Measurements from ENCODE around the gene PPP1R14D.

PPP1R14D gene

GRCh38 chr15:40790718-40791117 is 37.8 kb downstream of the PPP1R14D start:
- TF ChIP-seq EZH2phosphoT487 (conservative IDR thresholded peaks at IDR 0.05; ENCODE audit: low read length) = no peak
- TF ChIP-seq CTCF (IDR thresholded peaks at IDR 0.05; ENCODE audit: insufficient read depth, low read length, poor library complexity, severe bottlenecking) = no peak
- peaks cover 44% of the 10 kb centered on the region for H3K79me2 ChIP-seq (ENCODE audit: insufficient read depth, low read length)
- no peaks in the 10 kb centered on the region for H3K36me3 ChIP-seq (ENCODE audit: low read length)
- no peaks in the 10 kb centered on the region for H3K27me3 ChIP-seq (ENCODE audit: low read length)
- H3K4me2 ChIP-seq (ENCODE audit: low read depth, low read length, poor library complexity, severe bottlenecking) = no peak overlapping the region
- H2AFZ ChIP-seq (ENCODE audit: low read depth, low read length, severe bottlenecking) = no peak overlapping the region
- no peak overlapping the region for H3K4me3 ChIP-seq (ENCODE audit: insufficient read depth, low read length, poor library complexity, severe bottlenecking)
- H3K27ac ChIP-seq (ENCODE audit: low read depth, low read length) = no peak overlapping the region
- no peak overlapping the region for H3K9ac ChIP-seq (ENCODE audit: low read length)
- H4K20me1 ChIP-seq (ENCODE audit: low read depth, low read length) = no peaks in the 10 kb centered on the region
- H3F3A ChIP-seq (ENCODE audit: insufficient read depth) = no peaks in the 10 kb centered on the region
- no peaks in the 10 kb centered on the region for H3K9me2 ChIP-seq (replicated peaks; ENCODE audit: insufficient read depth, low read length)
- no peaks in the 10 kb centered on the region for H3K9me3 ChIP-seq (ENCODE audit: insufficient read depth, low read length)

GRCh38 chr15:40789999-40790398 is 38.5 kb downstream of the PPP1R14D start:
- no peak overlapping the region for H3K4me3 ChIP-seq (ENCODE audit: insufficient read depth, low read length, poor library complexity, severe bottlenecking)
- H3K36me3 ChIP-seq (ENCODE audit: low read length) = no peaks in the 10 kb centered on the region
- no peaks in the 10 kb centered on the region for H4K20me1 ChIP-seq (ENCODE audit: low read depth, low read length)
- no peak overlapping the region for H3K4me2 ChIP-seq (ENCODE audit: low read depth, low read length, poor library complexity, severe bottlenecking)
- TF ChIP-seq CTCF (IDR thresholded peaks at IDR 0.05; ENCODE audit: insufficient read depth, low read length, poor library complexity, severe bottlenecking) (no peak), EZH2phosphoT487 (conservative IDR thresholded peaks at IDR 0.05; ENCODE audit: low read length) (no peak)
- no peak overlapping the region for H2AFZ ChIP-seq (ENCODE audit: low read depth, low read length, severe bottlenecking)
- H3K27ac ChIP-seq (ENCODE audit: low read depth, low read length) = no peak overlapping the region
- no peaks in the 10 kb centered on the region for H3K9me3 ChIP-seq (ENCODE audit: insufficient read depth, low read length)
- H3K79me2 ChIP-seq (ENCODE audit: insufficient read depth, low read length) = peaks cover 37% of the 10 kb centered on the region
- no peak overlapping the region for H3K9ac ChIP-seq (ENCODE audit: low read length)
- H3K27me3 ChIP-seq (ENCODE audit: low read length) = no peaks in the 10 kb centered on the region
- no peaks in the 10 kb centered on the region for H3F3A ChIP-seq (ENCODE audit: insufficient read depth)
- no peaks in the 10 kb centered on the region for H3K9me2 ChIP-seq (replicated peaks; ENCODE audit: insufficient read depth, low read length)

GRCh38 chr15:40789119-40789518 is 39.4 kb downstream of the PPP1R14D start:
- H3K79me2 ChIP-seq (ENCODE audit: insufficient read depth, low read length) = peaks cover 41% of the 10 kb centered on the region
- TF ChIP-seq CTCF (IDR thresholded peaks at IDR 0.05; ENCODE audit: insufficient read depth, low read length, poor library complexity, severe bottlenecking) (no peak), EZH2phosphoT487 (conservative IDR thresholded peaks at IDR 0.05; ENCODE audit: low read length) (no peak)
- H3K27ac ChIP-seq (ENCODE audit: low read depth, low read length) = no peak overlapping the region
- H2AFZ ChIP-seq (ENCODE audit: low read depth, low read length, severe bottlenecking) = no peak overlapping the region
- H3K4me2 ChIP-seq (ENCODE audit: low read depth, low read length, poor library complexity, severe bottlenecking) = no peak overlapping the region
- no peak overlapping the region for H3K9ac ChIP-seq (ENCODE audit: low read length)
- H3K27me3 ChIP-seq (ENCODE audit: low read length) = no peaks in the 10 kb centered on the region
- H3F3A ChIP-seq (ENCODE audit: insufficient read depth) = no peaks in the 10 kb centered on the region
- no peaks in the 10 kb centered on the region for H3K9me3 ChIP-seq (ENCODE audit: insufficient read depth, low read length)
- no peak overlapping the region for H3K4me3 ChIP-seq (ENCODE audit: insufficient read depth, low read length, poor library complexity, severe bottlenecking)
- no peaks in the 10 kb centered on the region for H3K36me3 ChIP-seq (ENCODE audit: low read length)
- no peaks in the 10 kb centered on the region for H3K9me2 ChIP-seq (replicated peaks; ENCODE audit: insufficient read depth, low read length)
- no peaks in the 10 kb centered on the region for H4K20me1 ChIP-seq (ENCODE audit: low read depth, low read length)

All from SU-DHL-6 (cell line).